Measurements from ENCODE around the gene C2orf68.

Gene C2orf68

DNA sequence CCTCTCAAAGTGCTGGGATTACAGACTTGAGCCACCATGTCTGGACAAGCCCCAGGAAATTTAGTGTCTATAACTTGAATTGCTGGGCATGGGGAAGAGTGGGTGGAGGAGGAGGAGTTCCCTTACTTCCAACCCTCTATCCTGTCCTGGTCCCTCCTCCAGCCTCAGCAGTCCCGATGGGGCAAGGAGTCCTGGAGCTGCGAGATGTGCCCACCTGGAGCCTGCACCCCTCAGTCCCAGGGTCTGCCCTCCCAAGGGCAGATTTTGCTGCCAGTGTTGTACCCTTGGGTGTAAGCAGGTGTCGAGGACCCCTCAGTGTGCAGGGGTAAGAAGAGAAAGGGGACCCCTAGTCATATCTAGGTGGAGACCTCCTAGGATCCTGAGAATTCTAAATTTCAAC lies 31.7 kb downstream of the C2orf68 start:
- H3K4me3 ChIP-seq (ENCODE audit: low read depth, low read length) = no peak overlapping the region
- H3K27ac ChIP-seq (ENCODE audit: low read depth, low read length) = no peak overlapping the region
- peaks cover 11% of the 10 kb centered on the region for H3K4me1 ChIP-seq (ENCODE audit: control insufficient read depth, insufficient read depth, low read length, unreplicated experiment)
- H3K36me3 ChIP-seq (ENCODE audit: insufficient read depth, low read length) = no peaks in the 10 kb centered on the region
- no peaks in the 10 kb centered on the region for H3K27me3 ChIP-seq (ENCODE audit: insufficient read depth, low read length)
- no peak overlapping the region for H2AFZ ChIP-seq (ENCODE audit: low read length, unreplicated experiment)
- H3K79me2 ChIP-seq (ENCODE audit: control insufficient read depth, insufficient read depth, low read length, unreplicated experiment) = peaks cover 3% of the 10 kb centered on the region

DNA sequence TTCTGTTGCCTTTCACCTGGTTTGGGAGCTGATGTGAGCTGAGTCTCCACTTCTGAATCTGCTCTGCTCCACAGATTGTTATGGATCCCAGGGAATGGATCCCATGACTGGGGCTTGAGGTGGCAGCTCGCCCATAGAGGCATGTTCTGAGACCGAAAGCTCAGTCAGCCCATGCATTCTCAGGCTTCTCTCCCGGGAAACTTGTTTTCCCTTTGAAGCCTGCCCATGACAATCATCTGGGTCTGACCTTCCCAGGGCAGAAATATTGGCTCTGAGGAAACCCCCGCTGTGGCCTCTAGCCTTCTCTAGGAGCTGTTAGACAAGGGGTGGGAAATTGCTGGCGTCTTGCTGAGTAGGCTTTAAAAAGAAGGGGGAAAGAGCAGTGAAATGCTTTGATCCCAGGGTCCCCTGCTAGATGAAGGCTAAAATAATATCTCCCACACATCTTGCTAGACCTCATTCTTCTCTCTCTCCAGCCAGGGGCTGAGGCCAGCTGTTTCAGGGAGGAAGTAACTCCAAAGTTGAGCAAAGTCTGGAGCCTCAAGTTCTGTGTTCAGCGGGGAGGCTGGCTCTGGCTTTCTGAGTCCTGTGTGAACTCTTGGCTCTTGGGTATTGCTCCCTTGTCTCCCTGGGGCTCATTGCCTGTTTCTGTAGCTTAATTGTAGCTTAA lies 32.5 kb downstream of the C2orf68 start:
- Histone ChIP-seq H3K36me3 (ENCODE audit: insufficient read depth, low read length) (no peaks in the 10 kb centered on the region), H3K27ac (ENCODE audit: low read depth, low read length) (no peak overlapping the region), H2AFZ (ENCODE audit: low read length, unreplicated experiment) (no peak overlapping the region), H3K27me3 (ENCODE audit: insufficient read depth, low read length) (no peaks in the 10 kb centered on the region), H3K4me1 (ENCODE audit: control insufficient read depth, insufficient read depth, low read length, unreplicated experiment) (peaks cover 6% of the 10 kb centered on the region), H3K79me2 (ENCODE audit: control insufficient read depth, insufficient read depth, low read length, unreplicated experiment) (peaks cover 3% of the 10 kb centered on the region), H3K4me3 (ENCODE audit: low read depth, low read length) (no peak overlapping the region)

GRCh38 chr2:85578243-85579180 lies 33.4 kb downstream of the C2orf68 start:
- H3K4me3 ChIP-seq (ENCODE audit: low read depth, low read length) = no peak overlapping the region
- H3K79me2 ChIP-seq (ENCODE audit: control insufficient read depth, insufficient read depth, low read length, unreplicated experiment) = no peaks in the 10 kb centered on the region
- H3K27ac ChIP-seq (ENCODE audit: low read depth, low read length) = no peak overlapping the region
- peaks cover under 1% of the 10 kb centered on the region for H3K4me1 ChIP-seq (ENCODE audit: control insufficient read depth, insufficient read depth, low read length, unreplicated experiment)
- no peaks in the 10 kb centered on the region for H3K27me3 ChIP-seq (ENCODE audit: insufficient read depth, low read length)
- no peak overlapping the region for H2AFZ ChIP-seq (ENCODE audit: low read length, unreplicated experiment)
- H3K36me3 ChIP-seq (ENCODE audit: insufficient read depth, low read length) = no peaks in the 10 kb centered on the region

- Histone ChIP-seq H3K79me2 (ENCODE audit: control insufficient read depth, insufficient read depth, low read length, unreplicated experiment) (no peaks in the 10 kb centered on the region), H3K4me1 (ENCODE audit: control insufficient read depth, insufficient read depth, low read length, unreplicated experiment) (no peaks in the 10 kb centered on the region), H3K4me3 (ENCODE audit: low read depth, low read length) (no peak within 1 kb of the TSS), H2AFZ (ENCODE audit: low read length, unreplicated experiment) (no peak within 1 kb of the TSS), H3K27me3 (ENCODE audit: insufficient read depth, low read length) (no peaks in the 10 kb centered on the region), H3K27ac (ENCODE audit: low read depth, low read length) (no peak within 1 kb of the TSS), H3K36me3 (ENCODE audit: insufficient read depth, low read length) (no peaks in the 10 kb centered on the region)
Measured at GRCh38 chr2:85577386-85578242, 34.3 kb downstream of the C2orf68 start, which contains the start of gene VAMP8. Gene VAMP8, plus strand, starts transcription at chr2:85577586. Its CDS starts 61 bp downstream, at chr2:85577647.

- Histone ChIP-seq H3K27me3 (ENCODE audit: insufficient read depth, low read length) (no peaks in the 10 kb centered on the region), H3K4me1 (ENCODE audit: control insufficient read depth, insufficient read depth, low read length, unreplicated experiment) (no peaks in the 10 kb centered on the region), H3K79me2 (ENCODE audit: control insufficient read depth, insufficient read depth, low read length, unreplicated experiment) (no peaks in the 10 kb centered on the region), H3K36me3 (ENCODE audit: insufficient read depth, low read length) (no peaks in the 10 kb centered on the region), H3K27ac (ENCODE audit: low read depth, low read length) (no peak overlapping the region), H3K4me3 (ENCODE audit: low read depth, low read length) (no peak overlapping the region), H2AFZ (ENCODE audit: low read length, unreplicated experiment) (no peak overlapping the region)
Measured at GRCh38 chr2:85577063-85577385, 34.8 kb downstream of the C2orf68 start.

GRCh38 chr2:85575739-85576138 lies 36.1 kb downstream of the C2orf68 start:
- no peak overlapping the region for H2AFZ ChIP-seq (ENCODE audit: low read length, unreplicated experiment)
- no peak overlapping the region for H3K27ac ChIP-seq (ENCODE audit: low read depth, low read length)
- no peaks in the 10 kb centered on the region for H3K4me1 ChIP-seq (ENCODE audit: control insufficient read depth, insufficient read depth, low read length, unreplicated experiment)
- H3K27me3 ChIP-seq (ENCODE audit: insufficient read depth, low read length) = 0 out of 2 replicates have a peak, but pooled peaks cover 3% of the 10 kb centered on the region
- no peaks in the 10 kb centered on the region for H3K36me3 ChIP-seq (ENCODE audit: insufficient read depth, low read length)
- no peak overlapping the region for H3K4me3 ChIP-seq (ENCODE audit: low read depth, low read length)
- no peaks in the 10 kb centered on the region for H3K79me2 ChIP-seq (ENCODE audit: control insufficient read depth, insufficient read depth, low read length, unreplicated experiment)

- no peaks in the 10 kb centered on the region for H3K27me3 ChIP-seq (ENCODE audit: insufficient read depth, low read length)
- peaks cover under 1% of the 10 kb centered on the region for H3K79me2 ChIP-seq (ENCODE audit: control insufficient read depth, insufficient read depth, low read length, unreplicated experiment)
- H3K27ac ChIP-seq (ENCODE audit: low read depth, low read length) = no peak overlapping the region
- no peaks in the 10 kb centered on the region for H3K36me3 ChIP-seq (ENCODE audit: insufficient read depth, low read length)
- H2AFZ ChIP-seq (ENCODE audit: low read length, unreplicated experiment) = no peak overlapping the region
- H3K4me1 ChIP-seq (ENCODE audit: control insufficient read depth, insufficient read depth, low read length, unreplicated experiment) = no peaks in the 10 kb centered on the region
- no peak overlapping the region for H3K4me3 ChIP-seq (ENCODE audit: low read depth, low read length)
Measured at GRCh38 chr2:85566265-85566664, 45.6 kb downstream of the C2orf68 start.

GRCh38 chr2:85564144-85564563 lies 47.7 kb downstream of the C2orf68 start:
- H3K79me2 ChIP-seq (ENCODE audit: control insufficient read depth, insufficient read depth, low read length, unreplicated experiment) = peaks cover 20% of the 10 kb centered on the region
- no peak overlapping the region for H3K27ac ChIP-seq (ENCODE audit: low read depth, low read length)
- H2AFZ ChIP-seq (ENCODE audit: low read length, unreplicated experiment) = no peak overlapping the region
- no peaks in the 10 kb centered on the region for H3K36me3 ChIP-seq (ENCODE audit: insufficient read depth, low read length)
- H3K27me3 ChIP-seq (ENCODE audit: insufficient read depth, low read length) = no peaks in the 10 kb centered on the region
- peaks cover 9% of the 10 kb centered on the region for H3K4me1 ChIP-seq (ENCODE audit: control insufficient read depth, insufficient read depth, low read length, unreplicated experiment)
- H3K4me3 ChIP-seq (ENCODE audit: low read depth, low read length) = no peak overlapping the region

- Histone ChIP-seq H3K79me2 (ENCODE audit: control insufficient read depth, insufficient read depth, low read length, unreplicated experiment) (peaks cover 33% of the 10 kb centered on the region), H2AFZ (ENCODE audit: low read length, unreplicated experiment) (peak within 1 kb of the TSS; percentile 97), H3K36me3 (ENCODE audit: insufficient read depth, low read length) (no peaks in the 10 kb centered on the region), H3K27ac (ENCODE audit: low read depth, low read length) (peak within 1 kb of the TSS; percentile 43; the same call in 1 of the 2 replicates), H3K4me1 (ENCODE audit: control insufficient read depth, insufficient read depth, low read length, unreplicated experiment) (peaks cover 9% of the 10 kb centered on the region), H3K27me3 (ENCODE audit: insufficient read depth, low read length) (no peaks in the 10 kb centered on the region), H3K4me3 (ENCODE audit: low read depth, low read length) (peak within 1 kb of the TSS; percentile 96)
Measured at GRCh38 chr2:85561280-85562212, 50.3 kb downstream of the C2orf68 start, which contains the start of gene GGCX. Gene GGCX, minus strand, starts transcription at chr2:85561493. Its CDS starts 65 bp downstream, at chr2:85561428.
